ENCODE data around the gene CYP8B1. TPM values are rescaled to one million over a fixed set of nuclear protein-coding genes. Genes with fewer than 3 reads are reported as not detected.

CYP8B1 gene
- total and polyA plus RNA-seq, 7 experiments from 2014 or later = not detected

- Histone ChIP-seq H3K4me3 (ENCODE audit: low read length) (no peak overlapping the region), H3K36me3 (ENCODE audit: control insufficient read depth in 2 of 3, insufficient read depth in 3 of 3, low read length in 3 of 3) (no peaks in the 10 kb centered on the region), H3K9me3 (ENCODE audit: control insufficient read depth in 2 of 3, low read length in 3 of 3) (no peaks in the 10 kb centered on the region), H3K27me3 (ENCODE audit: control insufficient read depth in 2 of 2, insufficient read depth in 2 of 2, low read length in 2 of 2) (no peaks in the 10 kb centered on the region), H3K27ac (ENCODE audit: low read depth, low read length) (no peak overlapping the region), H3K4me1 (ENCODE audit: control insufficient read depth in 2 of 2, insufficient read depth in 2 of 2, low read length in 2 of 2) (peaks cover 4 to 13% of the 10 kb centered on the region in 2 donors)
- Mint-ChIP-seq H3K4me1 (peaks cover 8 to 17% (median 15%) of the 10 kb centered on the region in 7 donors), H3K4me3 (no peak overlapping the region), H3K36me3 (no peaks in the 10 kb centered on the region), H3K9me3 (peaks cover 0 to 1% (median 0%) of the 10 kb centered on the region in 11 donors), H3K27ac (peak overlapping the region in 1 of 9 donors; percentile 1), H3K27me3 (peaks cover 0 to 26% (median 0%) of the 10 kb centered on the region in 5 donors)
- no peak for ATAC-seq
- POLR2A ChIA-PET = no interaction called here
- intact Hi-C loops (cut with micrococcal nuclease) = no loop called here
- CTCF ChIA-PET = interaction anchor here (0.6 to 0.9 kb wide), 2 partner anchors 98 to 384 kb away, joined by 3 read pairs; no protein-coding TSS in a partner anchor
- no peak for DNase-seq
Measured at GRCh38 chr3:42877881-42878280, 2.2 kb upstream of the CYP8B1 start.

- intact Hi-C loops (cut with micrococcal nuclease) = no loop called here
- ChIA-PET CTCF (interaction anchor here (1.1 to 1.6 kb wide), 2 partner anchors 28 to 98 kb away, joined by 3 read pairs; no protein-coding TSS in a partner anchor), POLR2A (interaction anchor here (0.6 kb wide), 1 partner anchor 640 kb away, joined by 3 read pairs; no protein-coding TSS in a partner anchor)
- H3K27ac ChIP-seq (ENCODE audit: low read depth, low read length) = no peak overlapping the region
- peaks cover 4 to 13% of the 10 kb centered on the region in 2 donors for H3K4me1 ChIP-seq (ENCODE audit: control insufficient read depth in 2 of 2, insufficient read depth in 2 of 2, low read length in 2 of 2)
- Mint-ChIP-seq H3K27me3 (peaks cover 0 to 29% (median 4%) of the 10 kb centered on the region in 5 donors), H3K9me3 (peaks cover 0 to 1% (median 0%) of the 10 kb centered on the region in 11 donors), H3K27ac (no peak overlapping the region), H3K4me3 (no peak overlapping the region), H3K4me1 (peaks cover 8 to 17% (median 15%) of the 10 kb centered on the region in 7 donors), H3K36me3 (no peaks in the 10 kb centered on the region)
- ATAC-seq (no peak), DNase-seq (no peak)
- no peaks in the 10 kb centered on the region for H3K27me3 ChIP-seq (ENCODE audit: control insufficient read depth in 2 of 2, insufficient read depth in 2 of 2, low read length in 2 of 2)
- no peaks in the 10 kb centered on the region for H3K36me3 ChIP-seq (ENCODE audit: control insufficient read depth in 2 of 3, insufficient read depth in 3 of 3, low read length in 3 of 3)
- no peak overlapping the region for H3K4me3 ChIP-seq (ENCODE audit: low read length)
- H3K9me3 ChIP-seq (ENCODE audit: control insufficient read depth in 2 of 3, low read length in 3 of 3) = no peaks in the 10 kb centered on the region
Measured at GRCh38 chr3:42876940-42877720, 1.5 kb upstream of the CYP8B1 start.

GRCh38 chr3:42876401-42876800 is 722 bp upstream of the CYP8B1 start:
- no peak for ATAC-seq

GRCh38 chr3:42874749-42875148 is 930 bp downstream of the CYP8B1 start:
- no peaks in the 10 kb centered on the region for H3K4me1 ChIP-seq (ENCODE audit: control insufficient read depth in 2 of 2, insufficient read depth in 2 of 2, low read length in 2 of 2)
- ChIA-PET POLR2A (interaction anchor here (0.8 kb wide), 1 partner anchor 376 kb away, joined by 3 read pairs; no protein-coding TSS in a partner anchor), CTCF (no interaction called here)
- H3K4me1 Mint-ChIP-seq = peaks cover 0 to 4% (median 1%) of the 10 kb centered on the region in 7 donors
- no peak overlapping the region for H3K27ac Mint-ChIP-seq
- intact Hi-C loops (cut with micrococcal nuclease) = no loop called here
- no peak for ATAC-seq
- H3K9me3 Mint-ChIP-seq = peaks cover 0 to 1% (median 0%) of the 10 kb centered on the region in 11 donors
- no peaks in the 10 kb centered on the region for H3K9me3 ChIP-seq (ENCODE audit: control insufficient read depth in 2 of 3, low read length in 3 of 3)
- no peaks in the 10 kb centered on the region for H3K36me3 Mint-ChIP-seq
- H3K27me3 Mint-ChIP-seq = peaks cover 0 to 27% (median 5%) of the 10 kb centered on the region in 5 donors
- H3K36me3 ChIP-seq (ENCODE audit: control insufficient read depth in 2 of 3, insufficient read depth in 3 of 3, low read length in 3 of 3) = no peaks in the 10 kb centered on the region
- H3K4me3 ChIP-seq (ENCODE audit: low read length) = no peak overlapping the region
- H3K27ac ChIP-seq (ENCODE audit: low read depth, low read length) = no peak overlapping the region
- H3K4me3 Mint-ChIP-seq = no peak overlapping the region
- no peak for DNase-seq
- H3K27me3 ChIP-seq (ENCODE audit: control insufficient read depth in 2 of 2, insufficient read depth in 2 of 2, low read length in 2 of 2) = no peaks in the 10 kb centered on the region

More at GRCh38 chr3:42876401-42876800, 722 bp upstream of the CYP8B1 start:
- ChIA-PET CTCF (interaction anchor here (1.1 to 1.6 kb wide), 2 partner anchors 28 to 97 kb away, joined by 3 read pairs; no protein-coding TSS in a partner anchor), POLR2A (no interaction called here)
- Histone ChIP-seq H3K27me3 (ENCODE audit: control insufficient read depth in 2 of 2, insufficient read depth in 2 of 2, low read length in 2 of 2) (no peaks in the 10 kb centered on the region), H3K9me3 (ENCODE audit: control insufficient read depth in 2 of 3, low read length in 3 of 3) (no peaks in the 10 kb centered on the region), H3K4me1 (ENCODE audit: control insufficient read depth in 2 of 2, insufficient read depth in 2 of 2, low read length in 2 of 2) (peaks cover 4 to 9% of the 10 kb centered on the region in 2 donors), H3K4me3 (ENCODE audit: low read length) (no peak overlapping the region), H3K27ac (ENCODE audit: low read depth, low read length) (no peak overlapping the region), H3K36me3 (ENCODE audit: control insufficient read depth in 2 of 3, insufficient read depth in 3 of 3, low read length in 3 of 3) (no peaks in the 10 kb centered on the region)
- no peak for DNase-seq
- H3K36me3 Mint-ChIP-seq = no peaks in the 10 kb centered on the region
- H3K27ac Mint-ChIP-seq = no peak overlapping the region
- peaks cover 0 to 1% (median 0%) of the 10 kb centered on the region in 11 donors for H3K9me3 Mint-ChIP-seq
- peaks cover 0 to 30% (median 5%) of the 10 kb centered on the region in 5 donors for H3K27me3 Mint-ChIP-seq
- peaks cover 6 to 14% (median 10%) of the 10 kb centered on the region in 7 donors for H3K4me1 Mint-ChIP-seq
- no peak overlapping the region for H3K4me3 Mint-ChIP-seq
- intact Hi-C loops (cut with micrococcal nuclease) = no loop called here

- ChIA-PET POLR2A (no interaction called here), CTCF (no interaction called here)
Measured at GRCh38 chr3:42873221-42873982, 2.3 kb downstream of the CYP8B1 start.

GRCh38 chr3:42872718-42873117 is 3.0 kb downstream of the CYP8B1 start:
- Mint-ChIP-seq H3K4me3 (no peak overlapping the region), H3K9me3 (peaks cover 0 to 1% (median 0%) of the 10 kb centered on the region in 11 donors), H3K27me3 (peaks cover 0 to 16% (median 5%) of the 10 kb centered on the region in 5 donors), H3K36me3 (no peaks in the 10 kb centered on the region), H3K4me1 (peaks cover 0 to 1% (median 0%) of the 10 kb centered on the region in 7 donors), H3K27ac (no peak overlapping the region)
- Histone ChIP-seq H3K27me3 (ENCODE audit: control insufficient read depth in 2 of 2, insufficient read depth in 2 of 2, low read length in 2 of 2) (no peaks in the 10 kb centered on the region), H3K36me3 (ENCODE audit: control insufficient read depth in 2 of 3, insufficient read depth in 3 of 3, low read length in 3 of 3) (no peaks in the 10 kb centered on the region), H3K4me3 (ENCODE audit: low read length) (no peak overlapping the region), H3K9me3 (ENCODE audit: control insufficient read depth in 2 of 3, low read length in 3 of 3) (no peaks in the 10 kb centered on the region), H3K4me1 (ENCODE audit: control insufficient read depth in 2 of 2, insufficient read depth in 2 of 2, low read length in 2 of 2) (no peaks in the 10 kb centered on the region), H3K27ac (ENCODE audit: low read depth, low read length) (no peak overlapping the region)
- DNase-seq (no peak), ATAC-seq (no peak)
- intact Hi-C loops (cut with micrococcal nuclease) = no loop called here
- CTCF ChIA-PET = no interaction called here
- POLR2A ChIA-PET = no interaction called here

More at GRCh38 chr3:42873221-42873982, 2.3 kb downstream of the CYP8B1 start:
- Mint-ChIP-seq H3K36me3 (no peaks in the 10 kb centered on the region), H3K4me3 (no peak overlapping the region), H3K4me1 (peaks cover 0 to 1% (median 0%) of the 10 kb centered on the region in 7 donors), H3K9me3 (peaks cover 0 to 1% (median 0%) of the 10 kb centered on the region in 11 donors), H3K27me3 (peaks cover 0 to 19% (median 5%) of the 10 kb centered on the region in 5 donors), H3K27ac (no peak overlapping the region)
- Histone ChIP-seq H3K27ac (ENCODE audit: low read depth, low read length) (no peak overlapping the region), H3K36me3 (ENCODE audit: control insufficient read depth in 2 of 3, insufficient read depth in 3 of 3, low read length in 3 of 3) (no peaks in the 10 kb centered on the region), H3K9me3 (ENCODE audit: control insufficient read depth in 2 of 3, low read length in 3 of 3) (no peaks in the 10 kb centered on the region), H3K4me1 (ENCODE audit: control insufficient read depth in 2 of 2, insufficient read depth in 2 of 2, low read length in 2 of 2) (no peaks in the 10 kb centered on the region), H3K4me3 (ENCODE audit: low read length) (no peak overlapping the region), H3K27me3 (ENCODE audit: control insufficient read depth in 2 of 2, insufficient read depth in 2 of 2, low read length in 2 of 2) (no peaks in the 10 kb centered on the region)
- ATAC-seq = no peak
- no peak for DNase-seq
- intact Hi-C loops (cut with micrococcal nuclease) = no loop called here

Measured in naive thymus-derived CD4-positive, alpha-beta T cell (primary cell).